CD4-positive, alpha-beta T cell treated with Interleukin-6 for 4 hours (primary cell): ENCODE measurements around the gene RSRC1.
A peak's percentile ranks its signal among the peaks of the same experiment; 100 is the strongest.
"Not testable (repeated sequence)": the region's sequence is repeated elsewhere in the genome, so short reads cannot be mapped to it uniquely, and the experiment has no call there.

Experiments
- DNase-seq: peaks from one replicate; pipeline ENCODE4 v3.0.0-alpha.2; 2020; ENCODE audit warnings: mixed read lengths

The RSRC1 gene, protein sequence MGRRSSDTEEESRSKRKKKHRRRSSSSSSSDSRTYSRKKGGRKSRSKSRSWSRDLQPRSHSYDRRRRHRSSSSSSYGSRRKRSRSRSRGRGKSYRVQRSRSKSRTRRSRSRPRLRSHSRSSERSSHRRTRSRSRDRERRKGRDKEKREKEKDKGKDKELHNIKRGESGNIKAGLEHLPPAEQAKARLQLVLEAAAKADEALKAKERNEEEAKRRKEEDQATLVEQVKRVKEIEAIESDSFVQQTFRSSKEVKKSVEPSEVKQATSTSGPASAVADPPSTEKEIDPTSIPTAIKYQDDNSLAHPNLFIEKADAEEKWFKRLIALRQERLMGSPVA

DNA sequence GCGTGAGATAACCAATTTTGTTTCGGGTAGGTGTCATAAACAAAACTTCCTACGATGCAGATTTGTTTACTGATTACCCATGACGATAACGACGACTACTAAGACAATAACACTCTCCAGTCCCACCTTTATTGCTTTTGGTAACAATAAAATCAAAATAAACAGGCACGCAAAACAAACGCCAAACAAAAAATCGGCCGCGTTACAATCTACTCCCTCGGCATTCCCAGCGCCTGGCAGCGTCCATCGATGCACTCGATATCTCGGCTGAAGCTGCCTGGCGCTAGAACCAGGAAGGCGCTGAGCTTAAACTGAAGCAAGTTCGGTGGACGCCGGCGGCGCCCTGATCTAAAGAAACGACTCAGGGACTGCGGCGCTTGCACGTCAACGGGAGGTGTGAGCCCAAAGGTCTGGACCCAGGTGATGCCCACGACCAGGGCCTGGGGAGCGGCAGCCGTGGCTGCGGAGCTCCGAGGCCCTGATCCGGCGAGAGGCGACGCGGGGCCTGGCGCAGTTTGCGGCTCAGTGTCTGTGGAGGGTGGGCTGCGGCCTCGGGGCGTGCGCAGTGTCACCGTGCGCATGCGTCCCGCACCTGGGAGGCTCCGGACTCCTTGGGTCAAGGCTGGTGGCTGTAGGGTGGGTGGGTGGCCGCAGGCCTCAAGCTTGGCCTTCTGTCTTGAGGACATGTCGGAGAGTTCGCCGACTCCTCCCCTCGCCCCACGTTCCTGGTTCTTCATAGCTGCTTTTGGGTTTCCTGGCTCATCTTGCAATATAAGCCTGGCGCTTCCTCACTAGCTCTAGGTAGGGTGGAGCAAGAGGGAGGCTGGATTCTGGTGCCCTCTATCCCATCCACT lies at the start of gene RSRC1:
Gene RSRC1, plus strand, starts transcription at position 286 of the 854 bp plus-strand sequence. CDS start 12,016 bp downstream, outside the sequence.
- peak; percentile 75 for DNase-seq

DNA sequence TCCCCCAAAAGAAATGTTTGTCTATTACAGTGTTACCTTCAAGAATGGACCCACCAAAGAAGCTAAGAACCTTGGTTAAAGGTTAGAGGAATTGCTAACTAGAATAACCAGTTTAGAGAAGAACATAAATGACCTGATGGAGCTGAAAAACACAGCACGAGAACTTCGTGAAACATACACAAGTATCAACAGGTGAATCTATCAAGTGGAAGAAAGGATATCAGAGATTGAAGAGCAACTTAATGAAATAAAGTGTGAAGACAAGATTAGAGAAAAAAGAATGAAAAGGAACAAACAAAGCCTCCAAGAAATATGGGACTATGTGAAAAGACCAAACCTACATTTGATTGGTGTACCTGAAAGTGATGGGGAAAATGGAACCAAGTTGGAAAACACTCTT lies 44.3 kb upstream of the RSRC1 start:
- DNase-seq = not testable (repeated sequence)

DNA sequence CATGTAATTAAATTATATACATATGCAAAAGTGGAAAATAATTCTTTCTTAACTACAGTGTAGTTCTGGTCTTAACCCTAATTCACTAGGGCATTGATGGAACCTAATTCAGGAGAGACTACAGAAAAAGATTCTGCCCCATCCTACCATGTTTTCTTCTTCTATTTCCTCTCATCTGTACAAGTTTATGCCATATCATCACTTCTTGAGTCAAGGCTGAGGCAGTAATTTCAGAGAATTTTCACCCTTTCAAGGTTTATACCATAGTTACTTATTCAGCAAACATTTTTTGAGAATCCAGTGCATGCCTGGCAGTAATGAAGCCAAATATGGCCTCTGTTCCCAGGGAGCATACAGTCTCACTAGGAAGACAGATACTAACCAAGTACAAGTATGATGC lies 37.1 kb upstream of the RSRC1 start:
- DNase-seq = no peak

DNA sequence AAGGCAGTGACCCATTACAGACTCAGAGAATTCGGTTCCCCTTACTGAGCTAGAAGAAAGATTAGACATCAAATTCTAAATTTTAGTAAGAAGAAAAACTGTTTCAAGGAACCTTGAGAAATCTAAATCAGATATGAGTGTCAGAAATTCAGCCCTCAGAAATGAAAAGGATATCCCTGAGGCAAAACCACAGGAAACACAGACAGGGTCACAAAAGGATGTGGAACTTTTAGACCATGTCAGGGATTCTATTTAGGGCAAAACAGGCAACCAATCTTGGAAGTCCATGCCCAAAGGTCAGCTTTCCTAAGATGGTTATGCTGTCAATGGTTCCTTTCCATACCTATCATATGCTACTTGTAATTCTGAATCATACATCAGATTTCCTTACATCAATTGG lies 35.3 kb upstream of the RSRC1 start:
- no peak for DNase-seq

DNA sequence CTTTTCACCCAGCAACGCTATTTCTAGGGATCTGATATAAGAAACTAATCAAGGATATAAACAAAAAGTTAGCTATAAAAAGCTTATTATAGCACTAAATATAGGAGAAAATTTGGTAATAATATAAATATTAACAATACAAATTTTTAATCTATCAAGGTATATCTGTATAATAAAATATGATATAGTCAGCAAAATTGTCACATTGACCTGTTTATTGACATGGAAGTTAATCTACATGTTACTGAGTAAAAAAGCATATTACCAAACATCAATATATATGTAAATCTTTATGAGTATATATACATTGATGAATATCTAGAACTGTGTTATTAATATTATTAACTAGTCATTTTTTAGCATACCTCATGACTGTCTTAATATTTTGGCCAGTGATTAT lies 30.3 kb upstream of the RSRC1 start:
- DNase-seq = no peak

DNA sequence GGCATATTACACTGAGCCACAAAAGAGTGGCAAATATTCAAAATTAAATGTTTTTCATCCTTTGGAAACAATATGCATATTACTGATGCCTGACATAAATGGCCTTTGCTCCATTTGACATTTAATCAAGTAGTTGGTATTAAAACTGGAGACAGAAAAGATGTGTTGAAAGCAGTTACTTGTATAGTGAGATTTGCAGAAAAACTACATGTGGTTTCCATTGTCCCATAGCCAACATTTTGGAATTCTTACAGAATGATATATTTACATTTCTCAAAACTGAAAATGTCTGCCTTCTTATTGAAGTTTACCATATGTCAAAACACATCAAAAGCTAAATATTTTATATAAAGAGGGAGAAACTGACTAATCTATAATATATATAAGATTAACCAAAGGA lies 25.2 kb upstream of the RSRC1 start:
- no peak for DNase-seq

DNA sequence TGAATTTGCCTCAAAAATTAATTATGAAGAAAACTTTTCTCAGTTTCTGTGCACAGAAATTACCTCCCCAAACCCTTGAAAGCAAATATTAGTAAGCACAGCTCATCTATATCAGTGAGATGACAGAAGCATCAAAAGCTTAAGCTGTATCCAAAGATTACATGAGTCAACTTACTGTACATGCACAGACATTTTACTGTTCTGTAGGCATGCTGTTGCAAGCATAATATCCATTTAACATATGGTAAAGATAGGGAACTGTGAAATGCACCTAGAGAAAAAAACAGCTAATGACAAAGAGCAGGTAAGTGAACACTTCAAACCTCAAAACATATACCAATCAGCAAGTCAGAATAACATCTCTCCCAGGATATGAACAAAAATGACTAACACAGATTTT lies 24.5 kb upstream of the RSRC1 start:
- no peak for DNase-seq

DNA sequence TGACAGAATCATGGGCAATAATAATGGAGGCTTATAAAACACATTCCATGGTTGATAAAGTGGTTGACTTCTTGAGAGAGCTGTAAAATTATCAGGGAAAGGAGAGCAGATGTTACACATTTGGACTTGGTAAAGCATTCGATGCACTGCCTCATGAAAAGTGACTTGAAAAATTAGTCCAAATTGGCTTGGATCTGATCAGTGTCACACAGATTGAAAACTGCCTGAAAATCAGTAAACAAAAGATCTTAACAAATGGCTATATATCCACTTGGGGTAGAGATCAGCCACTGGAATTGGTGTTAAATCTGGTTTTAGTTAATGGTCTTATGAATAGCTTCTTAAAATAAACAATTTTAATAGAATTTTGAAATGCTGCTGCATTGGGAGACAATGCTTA lies 24.0 kb upstream of the RSRC1 start:
- no peak for DNase-seq

DNA sequence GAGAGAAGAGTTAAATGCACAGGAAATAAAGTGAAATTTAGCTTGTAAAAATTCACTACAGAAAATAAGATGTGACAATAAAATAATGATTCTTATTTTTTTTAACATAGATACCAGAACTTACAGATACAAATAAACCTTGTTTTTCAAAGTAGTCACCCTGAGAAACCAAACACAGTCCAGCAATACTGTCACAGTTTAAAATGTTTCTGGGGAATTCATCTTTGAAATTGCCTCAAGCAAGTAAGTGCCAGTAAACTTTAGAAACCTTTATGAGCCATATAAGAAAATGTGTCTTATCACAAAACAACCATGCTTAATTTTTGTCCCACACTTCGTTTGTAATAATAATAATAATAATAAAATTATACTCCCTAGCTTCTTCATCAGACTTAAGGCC lies 23.5 kb upstream of the RSRC1 start:
- DNase-seq = no peak

DNA sequence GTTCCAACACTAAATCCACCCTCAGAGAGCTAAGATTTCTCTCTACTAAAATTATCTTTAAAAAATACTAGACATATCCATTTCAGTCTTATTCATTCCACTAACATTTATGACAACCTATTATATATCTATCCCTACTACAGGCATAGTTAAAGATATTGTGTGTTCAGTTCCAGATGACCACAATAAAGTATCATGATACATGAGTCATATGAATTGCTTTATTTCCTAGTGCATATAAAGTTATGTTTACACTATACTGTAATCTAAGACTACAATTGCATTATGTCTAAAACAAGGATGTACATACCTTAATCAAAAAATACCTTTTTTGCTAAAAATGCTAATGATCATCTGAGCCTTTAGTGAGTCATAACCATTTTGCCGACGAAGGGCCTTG lies 23.1 kb upstream of the RSRC1 start:
- DNase-seq = no peak

DNA sequence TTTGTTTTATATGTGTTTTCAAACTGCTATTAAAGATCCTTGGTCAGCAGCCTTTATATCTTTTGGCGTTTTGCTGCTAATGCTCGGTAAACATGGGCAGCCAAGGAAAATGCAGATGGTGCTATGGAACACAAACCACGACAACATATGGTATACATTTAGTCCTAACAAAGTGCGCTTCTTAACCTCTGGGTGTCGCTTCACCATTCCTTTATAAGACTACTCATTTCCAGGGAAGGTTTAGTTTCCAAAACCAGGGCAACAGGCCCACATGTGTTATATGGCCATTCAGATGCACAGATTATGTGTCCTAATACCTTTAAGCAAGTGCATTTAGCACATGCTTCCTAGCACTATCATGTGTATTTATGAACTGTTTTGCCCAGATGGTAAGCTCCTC lies 18.4 kb upstream of the RSRC1 start:
- no peak for DNase-seq

DNA sequence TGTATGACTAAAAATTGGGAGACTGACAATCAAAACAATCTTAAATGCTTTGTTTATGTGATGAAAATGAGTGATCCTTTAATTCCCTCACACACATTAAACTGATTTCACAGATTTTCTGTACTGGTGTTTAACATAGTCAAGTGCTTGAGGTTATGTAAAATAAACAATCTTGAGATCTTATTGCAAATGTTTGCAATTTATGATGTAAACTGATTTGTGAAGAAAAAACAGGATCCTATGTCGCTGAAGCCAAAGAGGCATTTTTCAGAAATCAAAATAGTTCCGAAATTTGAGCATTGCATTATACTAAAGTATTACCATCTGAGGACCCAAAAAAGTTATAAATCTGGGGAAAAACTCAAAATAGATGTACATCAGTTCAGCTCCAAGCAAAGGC lies 16.4 kb upstream of the RSRC1 start:
- DNase-seq = no peak

DNA sequence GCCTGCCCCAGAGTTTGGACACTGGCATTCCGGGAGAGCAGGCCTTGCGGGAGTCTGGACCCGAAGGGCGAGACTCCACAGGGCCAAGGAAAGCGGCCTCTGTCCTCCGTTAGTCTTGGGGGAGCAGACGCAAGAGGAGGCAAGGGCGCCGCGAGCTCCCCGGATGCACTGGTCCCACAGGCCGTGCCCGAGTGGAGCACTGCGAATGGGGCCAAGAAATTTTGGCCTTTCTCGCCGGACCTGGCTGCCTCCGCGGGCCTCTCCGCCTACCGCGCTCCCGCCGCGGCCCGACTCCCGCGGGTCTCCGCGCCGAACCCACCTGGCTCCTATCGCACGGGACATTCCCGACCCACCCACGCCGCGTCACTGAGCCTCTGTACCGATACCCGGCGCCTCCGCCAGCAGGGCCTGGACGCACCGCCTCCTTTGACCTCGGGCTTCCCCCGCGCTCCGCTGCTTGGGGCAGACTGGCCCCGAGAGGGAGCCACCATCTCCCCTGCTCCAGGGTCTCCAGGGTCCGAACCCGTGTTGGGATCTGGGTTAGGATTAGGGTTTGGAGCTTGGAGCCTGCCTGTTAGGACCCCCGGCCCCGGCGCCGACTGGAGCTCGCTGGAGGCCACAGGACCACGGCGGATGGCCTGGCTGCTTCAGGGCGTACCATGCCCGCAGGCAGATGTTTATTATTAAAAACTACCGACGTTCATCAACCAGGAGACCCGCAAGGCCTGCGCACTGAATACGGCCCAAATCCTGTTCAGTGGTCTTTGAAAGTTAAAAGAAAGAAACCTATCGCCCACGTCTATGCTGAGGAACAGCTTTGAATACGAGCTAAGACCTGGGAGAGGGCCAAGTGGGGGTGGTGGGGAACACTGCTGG lies 15.4 kb upstream of the RSRC1 start:
- DNase-seq = no peak

DNA sequence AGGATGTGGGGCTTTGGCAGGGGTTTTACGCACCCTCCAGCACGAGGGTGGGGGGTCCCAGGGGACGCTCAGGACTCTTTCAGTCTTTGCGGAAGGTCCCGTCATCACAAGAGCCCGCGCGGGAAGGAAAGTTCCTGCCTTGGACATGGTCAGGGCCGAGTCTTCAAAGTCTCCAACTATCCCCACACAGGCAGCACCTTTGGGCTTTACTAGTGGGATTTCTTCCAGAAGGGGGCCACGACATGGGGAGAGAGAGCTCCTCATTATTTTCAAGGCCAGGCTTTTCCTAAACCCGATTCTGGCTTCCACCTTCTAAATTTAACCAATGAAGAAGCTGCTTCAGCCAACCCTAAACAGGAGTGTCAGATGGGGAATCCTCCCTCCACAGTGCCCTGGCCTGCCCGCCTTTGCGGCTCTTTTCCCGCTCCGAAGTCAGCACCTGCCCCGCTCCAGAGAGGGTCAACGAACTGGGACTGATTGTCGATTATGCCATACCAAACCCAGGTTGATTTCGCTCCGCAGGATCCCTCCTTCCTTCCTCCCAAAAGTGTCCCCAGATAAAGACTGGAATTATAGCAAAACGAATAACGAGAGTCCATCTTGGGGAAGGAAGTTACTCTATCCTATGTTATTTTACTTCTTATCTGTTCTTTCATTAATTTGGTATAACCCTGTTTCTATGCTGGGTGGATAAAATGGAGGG lies 14.6 kb upstream of the RSRC1 start:
- DNase-seq = no peak

DNA sequence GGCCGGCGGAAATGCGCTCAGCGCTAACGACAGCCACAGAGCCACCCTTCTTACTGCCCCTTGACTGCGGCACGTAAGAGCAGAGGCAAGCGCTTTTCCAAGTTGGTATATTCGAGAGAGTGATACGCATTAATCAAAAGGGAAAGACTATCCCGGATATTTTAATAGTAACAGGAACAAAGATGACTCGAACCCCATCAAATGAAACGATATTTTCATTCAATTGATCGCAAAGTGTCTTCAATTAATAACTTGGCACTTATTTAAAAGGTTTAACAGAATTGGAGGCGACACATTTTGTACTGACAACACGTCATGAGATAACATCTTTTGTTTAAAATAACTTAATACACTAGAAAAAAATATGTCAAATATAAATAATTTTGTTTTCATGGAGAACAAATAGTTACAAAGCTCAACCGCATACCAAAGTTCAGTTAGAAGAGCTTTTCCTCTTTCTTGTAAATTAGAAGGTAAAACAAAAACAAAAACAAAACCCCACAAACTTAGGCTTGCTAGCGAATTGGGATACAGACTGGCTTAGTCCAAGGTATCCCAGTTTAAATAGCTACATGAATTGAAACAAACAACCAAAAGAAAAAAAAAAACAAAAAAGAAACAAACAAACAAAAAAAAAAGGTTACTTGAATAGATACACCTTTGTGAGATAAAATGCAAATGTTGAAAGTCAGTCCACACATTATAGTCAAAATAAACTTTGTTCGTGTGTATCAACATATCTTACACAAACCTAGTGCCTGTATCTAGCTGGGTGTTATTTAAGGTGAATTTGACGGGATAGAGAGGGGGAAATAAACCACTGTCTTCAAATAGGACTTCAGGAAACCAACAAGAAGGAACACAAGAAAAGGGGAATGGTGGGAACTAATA lies 13.8 kb upstream of the RSRC1 start:
- DNase-seq = no peak

DNA sequence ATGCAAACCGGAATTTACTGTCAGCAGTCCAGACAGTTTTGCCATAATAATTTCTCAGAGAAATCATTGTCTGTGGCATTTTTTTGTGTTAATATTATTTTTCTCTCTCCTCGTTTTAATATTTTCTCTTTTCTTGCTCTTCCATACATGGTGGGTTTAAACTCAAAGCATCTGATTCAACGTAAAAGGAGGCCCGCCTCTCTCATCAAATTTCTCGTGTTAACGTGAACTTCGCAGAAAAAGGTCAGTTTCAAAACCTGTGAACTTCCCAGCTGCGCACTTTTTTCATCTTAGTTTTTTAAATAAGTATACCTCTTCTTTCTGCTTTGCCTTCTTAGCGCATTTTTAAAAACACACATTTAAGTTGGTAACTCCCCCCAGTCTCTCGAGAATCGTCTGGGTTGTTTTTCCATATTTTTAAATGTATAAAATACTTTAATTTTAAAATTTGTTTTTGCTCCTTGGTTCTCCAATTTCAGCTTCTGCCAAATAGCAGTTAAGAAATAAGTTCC lies 12.8 kb upstream of the RSRC1 start:
- DNase-seq = no peak

DNA sequence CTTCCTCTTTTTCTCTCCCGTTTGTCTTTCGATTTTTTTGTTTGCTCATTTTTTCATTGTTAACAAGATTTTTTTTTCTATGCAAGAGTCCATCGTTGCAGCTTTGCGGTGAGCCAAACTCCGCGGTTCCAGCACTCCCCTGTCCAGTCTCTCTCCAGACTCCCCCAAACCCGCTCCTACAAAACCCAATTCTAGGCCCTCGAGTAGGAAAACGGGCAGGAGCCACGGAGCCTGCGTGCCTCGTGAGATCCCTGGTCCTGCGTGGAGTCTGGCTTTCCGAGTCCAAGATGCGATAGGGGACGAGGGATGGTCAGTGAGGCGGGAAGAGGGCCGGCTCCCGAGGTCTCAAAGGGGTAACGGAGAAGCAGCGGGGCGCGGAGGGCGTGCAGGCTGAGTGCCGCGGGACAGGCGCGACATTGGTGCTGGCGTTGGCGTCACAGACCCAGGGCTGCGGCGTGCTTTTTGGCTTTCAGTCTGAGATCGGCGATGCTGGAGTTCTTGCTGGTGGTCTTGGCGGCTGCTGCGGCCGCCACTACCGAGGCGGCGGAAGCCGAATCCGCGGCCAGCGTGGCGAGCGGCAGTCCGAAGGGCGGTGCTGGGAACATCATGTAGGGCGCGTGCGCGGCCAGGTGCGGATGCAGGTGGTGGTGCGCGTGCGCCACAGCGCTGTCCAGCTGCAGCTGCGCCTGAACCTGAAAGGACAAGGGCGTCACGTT lies 12.1 kb upstream of the RSRC1 start:
- peak; percentile 68 for DNase-seq

DNA sequence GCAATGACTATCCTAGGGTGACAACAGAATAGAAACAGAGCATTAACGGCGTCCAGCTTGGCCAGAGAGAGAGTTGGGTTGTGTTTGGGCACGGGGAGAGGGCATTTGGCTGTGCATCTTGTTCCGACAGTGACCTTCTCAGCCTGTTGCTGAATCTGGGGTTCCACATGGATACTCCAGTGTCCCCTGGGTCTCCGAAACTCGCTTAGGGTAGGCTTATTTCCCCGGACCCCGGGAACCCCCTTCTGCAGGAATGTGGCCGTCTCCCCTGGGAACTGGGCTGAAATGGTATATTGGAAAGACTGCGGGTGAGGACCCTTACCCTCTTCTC lies 11.6 kb upstream of the RSRC1 start:
- no peak for DNase-seq

DNA sequence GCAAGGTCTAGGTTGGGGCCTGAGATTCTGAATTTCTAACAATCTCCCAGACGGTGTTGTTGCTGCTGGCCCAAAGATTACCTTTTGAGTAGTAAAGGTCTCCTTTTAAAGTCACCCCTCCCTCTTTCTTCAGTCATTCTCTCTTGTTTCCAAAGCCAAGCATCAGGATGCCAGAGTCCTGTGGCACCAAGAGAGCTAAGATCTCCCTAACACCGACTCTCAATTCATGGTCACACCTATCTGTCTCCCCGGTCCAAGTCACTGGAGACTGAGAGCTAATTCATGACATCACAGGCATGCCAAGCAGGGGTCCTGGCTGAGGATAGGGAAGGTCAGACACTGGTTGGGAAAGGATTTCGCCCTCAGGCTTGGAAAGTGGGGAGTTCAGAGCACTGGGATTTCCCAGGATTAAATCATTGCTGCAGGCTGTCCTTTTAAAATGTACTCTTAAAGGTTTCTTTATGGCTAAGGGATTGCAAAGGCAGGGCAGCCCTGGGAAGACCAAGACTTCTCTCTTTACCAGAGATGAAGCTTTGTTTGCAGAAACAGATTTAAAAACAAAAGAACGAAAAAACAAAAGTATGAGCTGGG lies 11.0 kb upstream of the RSRC1 start:
- DNase-seq = no peak

DNA sequence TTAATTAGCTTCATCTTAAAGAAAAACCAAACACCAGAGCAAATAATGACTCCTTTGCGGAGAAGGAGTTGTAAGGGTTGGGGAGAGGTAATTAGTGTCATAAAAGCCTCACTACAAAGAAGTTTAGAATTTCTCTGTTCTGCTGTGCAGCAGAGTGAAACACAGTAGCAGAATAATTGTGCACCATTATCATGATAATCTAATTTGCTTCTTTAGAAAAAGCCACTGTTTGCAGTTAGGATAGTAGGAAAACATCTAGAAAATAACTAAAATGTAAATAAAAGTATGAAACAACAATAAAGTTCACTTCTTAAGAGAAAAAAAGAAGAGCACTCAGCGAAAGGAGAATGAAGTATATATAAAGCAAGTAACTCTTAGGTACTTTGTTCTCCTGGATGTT lies 9.2 kb upstream of the RSRC1 start:
- no peak for DNase-seq
